ENCODE results near the gene LMF1. TPM values are rescaled to one million over a fixed set of nuclear protein-coding genes. Genes with fewer than 3 reads are reported as not detected.

The LMF1 gene
- total and polyA plus RNA-seq, 2 donors (not counting 1 experiment from before 2014, with no cell fraction given), result 36.4 to 63.2 TPM

DNA sequence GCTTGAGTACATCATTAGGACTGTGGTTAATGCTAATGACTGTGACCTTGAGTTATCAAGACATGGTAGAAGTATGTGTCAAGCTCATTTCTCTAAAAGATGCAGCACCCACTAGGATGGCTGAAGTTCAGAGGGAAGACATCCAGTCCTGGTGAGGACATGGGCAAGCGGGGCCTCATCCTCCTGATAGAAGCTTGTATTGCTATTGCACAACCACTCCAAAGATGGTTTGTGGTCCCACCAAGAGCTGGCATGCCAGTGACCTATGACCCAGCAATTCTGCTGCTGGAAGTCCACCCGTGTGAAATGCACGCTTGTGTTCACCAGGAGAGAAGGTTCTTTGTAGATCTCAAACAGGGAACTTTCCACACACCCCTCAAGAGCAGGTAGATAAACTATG lies 25.0 kb upstream of the LMF1 start:
- Histone ChIP-seq H3K4me1 (ENCODE audit: control insufficient read depth in 2 of 2, insufficient read depth in 2 of 2, low read length in 2 of 2) (peaks cover 0 to 4% of the 10 kb centered on the region in 2 donors), H3K36me3 (replicated peaks in 1 of 2; ENCODE audit: control extremely low read depth in 1 of 2, control insufficient read depth in 1 of 2, extremely low read depth in 1 of 2, insufficient read depth in 2 of 2, low read length in 1 of 2) (no peaks in the 10 kb centered on the region), H2AFZ (ENCODE audit: insufficient read depth, low read depth, low read length, poor library complexity, severe bottlenecking) (no peak overlapping the region), H3K27ac (ENCODE audit: low read length in 2 of 2) (no peak overlapping the region), H3K27me3 (replicated peaks in 1 of 4; ENCODE audit: control extremely low read depth in 1 of 4, control insufficient read depth in 3 of 4, insufficient read depth in 4 of 4, low read length in 3 of 4) (peaks cover 0 to 48% (median 4%) of the 10 kb centered on the region in 4 experiments), H3K4me3 (ENCODE audit: control extremely low read depth in 1 of 5, extremely low read depth in 1 of 5, insufficient read depth in 1 of 5, low read depth in 2 of 5, low read length in 4 of 5) (no peak overlapping the region), H3K4me2 (replicated peaks; ENCODE audit: low read depth, low read length, poor library complexity, severe bottlenecking) (no peak overlapping the region), H4K20me1 (ENCODE audit: control insufficient read depth, insufficient read depth, low read length, poor library complexity, severe bottlenecking) (no peaks in the 10 kb centered on the region), H3K9ac (ENCODE audit: low read length) (no peak overlapping the region), H3K79me2 (ENCODE audit: control insufficient read depth, insufficient read depth, low read length) (no peaks in the 10 kb centered on the region), H3K9me3 (ENCODE audit: control extremely low read depth in 1 of 3, control insufficient read depth in 2 of 3, insufficient read depth in 1 of 3, low read length in 2 of 3) (peaks cover 1 to 69% (median 13%) of the 10 kb centered on the region in 3 donors)
- TF ChIP-seq EZH2 (IDR thresholded peaks at IDR 0.05; ENCODE audit: borderline replicate concordance, insufficient read depth, low read depth, low read length, poor library complexity, severe bottlenecking), result no peak
- TF ChIP-seq, protein P1, sequence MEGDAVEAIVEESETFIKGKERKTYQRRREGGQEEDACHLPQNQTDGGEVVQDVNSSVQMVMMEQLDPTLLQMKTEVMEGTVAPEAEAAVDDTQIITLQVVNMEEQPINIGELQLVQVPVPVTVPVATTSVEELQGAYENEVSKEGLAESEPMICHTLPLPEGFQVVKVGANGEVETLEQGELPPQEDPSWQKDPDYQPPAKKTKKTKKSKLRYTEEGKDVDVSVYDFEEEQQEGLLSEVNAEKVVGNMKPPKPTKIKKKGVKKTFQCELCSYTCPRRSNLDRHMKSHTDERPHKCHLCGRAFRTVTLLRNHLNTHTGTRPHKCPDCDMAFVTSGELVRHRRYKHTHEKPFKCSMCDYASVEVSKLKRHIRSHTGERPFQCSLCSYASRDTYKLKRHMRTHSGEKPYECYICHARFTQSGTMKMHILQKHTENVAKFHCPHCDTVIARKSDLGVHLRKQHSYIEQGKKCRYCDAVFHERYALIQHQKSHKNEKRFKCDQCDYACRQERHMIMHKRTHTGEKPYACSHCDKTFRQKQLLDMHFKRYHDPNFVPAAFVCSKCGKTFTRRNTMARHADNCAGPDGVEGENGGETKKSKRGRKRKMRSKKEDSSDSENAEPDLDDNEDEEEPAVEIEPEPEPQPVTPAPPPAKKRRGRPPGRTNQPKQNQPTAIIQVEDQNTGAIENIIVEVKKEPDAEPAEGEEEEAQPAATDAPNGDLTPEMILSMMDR (IDR thresholded peaks at IDR 0.05), result no peak
- ChIA-PET POLR2A (no interaction called here), CTCF (no interaction called here)
- intact Hi-C loops (cut with micrococcal nuclease), result no loop called here
- H3K4me3 Mint-ChIP-seq, result no peak overlapping the region
- H3K4me1 Mint-ChIP-seq, result no peaks in the 10 kb centered on the region
- H3K27ac Mint-ChIP-seq, result no peak overlapping the region
- DNase-seq, result no peak
- no CpG with 5 or more reads among the region's 3 CpGs for WGBS (ENCODE audit: insufficient coverage)
- H3K27me3 Mint-ChIP-seq, result peaks cover 21% of the 10 kb centered on the region
- H3K9me3 Mint-ChIP-seq (ENCODE audit: insufficient read depth), result no peaks in the 10 kb centered on the region
- ATAC-seq (ENCODE audit: low read depth), result no peak

- H4K20me1 ChIP-seq (ENCODE audit: control insufficient read depth, insufficient read depth, low read length, poor library complexity, severe bottlenecking), result no peaks in the 10 kb centered on the region
- no peak overlapping the region for H3K4me2 ChIP-seq (replicated peaks; ENCODE audit: low read depth, low read length, poor library complexity, severe bottlenecking)
- H2AFZ ChIP-seq (ENCODE audit: insufficient read depth, low read depth, low read length, poor library complexity, severe bottlenecking), result no peak overlapping the region
- ATAC-seq (ENCODE audit: low read depth) (no peak), DNase-seq (no peak)
- ChIA-PET POLR2A (no interaction called here), CTCF (no interaction called here)
- Mint-ChIP-seq H3K9me3 (ENCODE audit: insufficient read depth) (no peaks in the 10 kb centered on the region), H3K4me1 (no peaks in the 10 kb centered on the region), H3K4me3 (no peak overlapping the region), H3K27ac (no peak overlapping the region), H3K27me3 (peaks cover 21% of the 10 kb centered on the region)
- no peak overlapping the region for H3K27ac ChIP-seq (ENCODE audit: low read length in 2 of 2)
- no peak overlapping the region for H3K9ac ChIP-seq (ENCODE audit: low read length)
- WGBS (ENCODE audit: insufficient coverage), result 75% methylated on average over 1 of the region's 3 CpGs
- peaks cover 1 to 66% (median 13%) of the 10 kb centered on the region in 3 donors for H3K9me3 ChIP-seq (ENCODE audit: control extremely low read depth in 1 of 3, control insufficient read depth in 2 of 3, insufficient read depth in 1 of 3, low read length in 2 of 3)
- H3K27me3 ChIP-seq (replicated peaks in 1 of 4; ENCODE audit: control extremely low read depth in 1 of 4, control insufficient read depth in 3 of 4, insufficient read depth in 4 of 4, low read length in 3 of 4), result peaks cover 0 to 47% (median 4%) of the 10 kb centered on the region in 4 experiments
- H3K79me2 ChIP-seq (ENCODE audit: control insufficient read depth, insufficient read depth, low read length), result no peaks in the 10 kb centered on the region
- no peak for TF ChIP-seq EZH2 (IDR thresholded peaks at IDR 0.05; ENCODE audit: borderline replicate concordance, insufficient read depth, low read depth, low read length, poor library complexity, severe bottlenecking)
- TF ChIP-seq, protein P1 (IDR thresholded peaks at IDR 0.05), result no peak
- no peak overlapping the region for H3K4me3 ChIP-seq (ENCODE audit: control extremely low read depth in 1 of 5, extremely low read depth in 1 of 5, insufficient read depth in 1 of 5, low read depth in 2 of 5, low read length in 4 of 5)
- intact Hi-C loops (cut with micrococcal nuclease), result no loop called here
- H3K36me3 ChIP-seq (replicated peaks in 1 of 2; ENCODE audit: control extremely low read depth in 1 of 2, control insufficient read depth in 1 of 2, extremely low read depth in 1 of 2, insufficient read depth in 2 of 2, low read length in 1 of 2), result no peaks in the 10 kb centered on the region
- peaks cover 0 to 4% of the 10 kb centered on the region in 2 donors for H3K4me1 ChIP-seq (ENCODE audit: control insufficient read depth in 2 of 2, insufficient read depth in 2 of 2, low read length in 2 of 2)
These were observed 24.3 kb upstream of the LMF1 start for GRCh38 chr16:995087-995486.

All from B cell (primary cell).